ENCODE data around the gene GPR62. TPM values are rescaled to one million over a fixed set of nuclear protein-coding genes. Genes with fewer than 3 reads are reported as not detected.

Gene GPR62
- total and polyA plus RNA-seq, 2 donors (not counting 3 experiments of a cell fraction or from before 2014, with no cell fraction given): 0.04 to 0.15 TPM

DNA sequence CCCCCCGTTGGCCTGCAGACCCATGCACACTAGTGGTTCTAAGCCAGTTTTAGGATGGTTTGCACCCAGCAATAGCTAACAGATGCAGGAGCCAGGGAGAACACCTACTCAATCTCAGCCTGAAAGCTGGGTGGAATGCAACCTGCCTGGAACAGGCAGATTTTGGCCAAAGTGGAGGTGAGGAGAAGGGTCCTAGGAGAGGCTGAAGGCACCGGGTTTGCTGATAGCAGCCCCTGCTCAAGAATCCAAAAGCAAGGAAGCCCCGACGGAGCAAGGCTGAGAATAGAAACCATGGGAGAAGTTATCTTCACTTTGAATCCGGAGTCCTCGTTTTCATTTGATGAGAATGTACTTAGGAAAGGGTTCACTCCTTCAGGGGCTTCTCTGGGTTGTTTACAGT, 23.4 kb upstream of the GPR62 start:
- Histone ChIP-seq H4K20me1 (replicated peaks; ENCODE audit: control insufficient read depth, extremely low read depth, insufficient read depth, low read length) (no peaks in the 10 kb centered on the region), H3K9ac (replicated peaks; ENCODE audit: extremely low read depth, insufficient read depth, low read length) (no peak overlapping the region), H3K4me3 (replicated peaks in 1 of 3; ENCODE audit: insufficient read depth in 1 of 3, low read depth in 1 of 3, low read length in 3 of 3) (no peak overlapping the region), H3K9me3 (replicated peaks; ENCODE audit: control insufficient read depth, insufficient read depth, low read length) (no peaks in the 10 kb centered on the region), H3K4me2 (ENCODE audit: insufficient read depth, low read length) (no peak overlapping the region), H3K27ac (ENCODE audit: insufficient read depth, low read depth, low read length) (no peak overlapping the region), H3K79me2 (ENCODE audit: control insufficient read depth, insufficient read depth, low read length) (no peaks in the 10 kb centered on the region), H2AFZ (ENCODE audit: low read depth, low read length) (no peak overlapping the region), H3K4me1 (ENCODE audit: control insufficient read depth, extremely low read depth, insufficient read depth, low read length) (no peaks in the 10 kb centered on the region), H3K36me3 (ENCODE audit: control insufficient read depth in 2 of 2, extremely low read depth in 1 of 2, insufficient read depth in 2 of 2, low read length in 2 of 2) (peaks cover 0 to 26% of the 10 kb centered on the region in 2 experiments), H3K9me1 (replicated peaks; ENCODE audit: control insufficient read depth, extremely low read depth, insufficient read depth, low read length) (no peaks in the 10 kb centered on the region), H3K27me3 (ENCODE audit: control insufficient read depth in 2 of 2, insufficient read depth in 2 of 2, low read length in 2 of 2) (no peaks in the 10 kb centered on the region)
- no TSS peak for BruUV-seq (replicated peaks)
- intact Hi-C loops (cut with micrococcal nuclease) (no loop called here), dilution Hi-C loops (cut with MboI; ENCODE audit: extremely low pct_ligation_motif_present, low sequenced_read_pairs) (no loop called here)
- ChIA-PET CTCF (no interaction called here), POLR2A (no interaction called here)
- no peak for FAIRE-seq
- DNase-seq (ENCODE audit: low read depth, low spot score): no peak
- TF ChIP-seq FOS (IDR thresholded peaks at IDR 0.05; ENCODE audit: borderline replicate concordance, insufficient read depth, low read length) (no peak), MYC (IDR thresholded peaks at IDR 0.05; ENCODE audit: low read depth, low read length) (no peak), JUN (IDR thresholded peaks at IDR 0.05; ENCODE audit: borderline replicate concordance, insufficient read depth, insufficient read length, low read depth) (no peak), EZH2 (IDR thresholded peaks at IDR 0.05; ENCODE audit: borderline replicate concordance, low read depth, low read length, severe bottlenecking) (no peak), POLR2AphosphoS5 (IDR thresholded peaks at IDR 0.05; ENCODE audit: insufficient read depth, low read depth, low read length) (no peak), GATA2 (IDR thresholded peaks at IDR 0.05; ENCODE audit: insufficient read depth, insufficient read length, low read depth, low read length) (no peak), POLR2A (IDR thresholded peaks at IDR 0.05; ENCODE audit: low read depth, low read length) (no peak)
- TF ChIP-seq, protein P1, sequence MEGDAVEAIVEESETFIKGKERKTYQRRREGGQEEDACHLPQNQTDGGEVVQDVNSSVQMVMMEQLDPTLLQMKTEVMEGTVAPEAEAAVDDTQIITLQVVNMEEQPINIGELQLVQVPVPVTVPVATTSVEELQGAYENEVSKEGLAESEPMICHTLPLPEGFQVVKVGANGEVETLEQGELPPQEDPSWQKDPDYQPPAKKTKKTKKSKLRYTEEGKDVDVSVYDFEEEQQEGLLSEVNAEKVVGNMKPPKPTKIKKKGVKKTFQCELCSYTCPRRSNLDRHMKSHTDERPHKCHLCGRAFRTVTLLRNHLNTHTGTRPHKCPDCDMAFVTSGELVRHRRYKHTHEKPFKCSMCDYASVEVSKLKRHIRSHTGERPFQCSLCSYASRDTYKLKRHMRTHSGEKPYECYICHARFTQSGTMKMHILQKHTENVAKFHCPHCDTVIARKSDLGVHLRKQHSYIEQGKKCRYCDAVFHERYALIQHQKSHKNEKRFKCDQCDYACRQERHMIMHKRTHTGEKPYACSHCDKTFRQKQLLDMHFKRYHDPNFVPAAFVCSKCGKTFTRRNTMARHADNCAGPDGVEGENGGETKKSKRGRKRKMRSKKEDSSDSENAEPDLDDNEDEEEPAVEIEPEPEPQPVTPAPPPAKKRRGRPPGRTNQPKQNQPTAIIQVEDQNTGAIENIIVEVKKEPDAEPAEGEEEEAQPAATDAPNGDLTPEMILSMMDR (IDR thresholded peaks at IDR 0.05; ENCODE audit: extremely low read depth in 1 of 2, insufficient read depth in 1 of 2, low read depth in 1 of 2, low read length in 2 of 2): no peak
- TF ChIP-seq, protein P2, sequence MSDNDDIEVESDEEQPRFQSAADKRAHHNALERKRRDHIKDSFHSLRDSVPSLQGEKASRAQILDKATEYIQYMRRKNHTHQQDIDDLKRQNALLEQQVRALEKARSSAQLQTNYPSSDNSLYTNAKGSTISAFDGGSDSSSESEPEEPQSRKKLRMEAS (IDR thresholded peaks at IDR 0.05; ENCODE audit: insufficient read depth, insufficient read length): no peak

Measured in endothelial cell of umbilical vein (primary cell).